Vagina (tissue), 2 donors: Measurements from ENCODE around the gene SLC22A31. TPM values are rescaled to one million over a fixed set of nuclear protein-coding genes. Genes with fewer than 3 reads are reported as not detected.

Source experiments
- DNase-seq, 2 donors: peaks; one replicate each; pipeline ENCODE4 v3.0.0-alpha.2; 2017; ENCODE audit errors: extremely low spot score in 2 of 2
- H3K27ac ChIP-seq: fragments of 200-600 bp; sonication (generic); one replicate; pipeline ENCODE4 v1.5.1; 2019
- H3K27me3 ChIP-seq: fragments of 200-600 bp; sonication (generic); one replicate; pipeline ENCODE4 v1.5.1; 2019
- H3K36me3 ChIP-seq, 2 donors: fragments of 200-600 bp; sonication (generic); one replicate each; pipeline ENCODE4 v1.5.1; 2017 to 2019
- H3K4me1 ChIP-seq: fragments of 200-600 bp; sonication (generic); one replicate; pipeline ENCODE4 v1.5.1; 2019
- H3K4me3 ChIP-seq, 2 donors: fragments of 200-600 bp; sonication (generic); 1 replicate in 1 of 2; 2 replicates in 1 of 2; pipeline ENCODE4 v1.5.1; 2016 to 2019
- H3K9me3 ChIP-seq: fragments of 200-600 bp; sonication (generic); one replicate; pipeline ENCODE4 v1.5.1; 2019
- CTCF ChIP-seq, 3 experiments: fragments of 450-650 bp in 2 of 3; fragments of 200-600 bp in 1 of 3; sonication (generic) in 1 of 3; IDR thresholded peaks; one replicate each; pipeline ENCODE4 v1.5.1; 2017 to 2019; ENCODE audit warnings: antibody characterized with exemption in 3 of 3, mild to moderate bottlenecking in 2 of 3, moderate library complexity in 2 of 3
- POLR2A ChIP-seq, 2 donors: fragments of 450-650 bp; IDR thresholded peaks; one replicate each; pipeline ENCODE4 v1.6.1; 2017; ENCODE audit warnings: antibody characterized with exemption in 2 of 2, mild to moderate bottlenecking in 2 of 2, moderate library complexity in 2 of 2
- POLR2AphosphoS5 ChIP-seq, 2 donors: sonication (generic); formaldehyde crosslinking; IDR thresholded peaks; one replicate each; pipeline ENCODE4 v1.9.0; 2017; ENCODE audit warnings: antibody characterized with exemption in 2 of 2, mild to moderate bottlenecking in 2 of 2, low read depth in 1 of 2; ENCODE audit not compliant: insufficient read depth in 1 of 2
- intact Hi-C: fragments of 100-400 bp; cut with DNase I; formaldehyde crosslinking; loops from one replicate; pipeline ENCODE4 v1.15.1; 2023
- total RNA-seq: library from RNA; depleted of rRNA; stranded (reverse); fragments of >200 nt; gene quantifications from one replicate; pipeline ENCODE4 v1.2.3, GENCODE V29; 2016

SLC22A31 gene
- total RNA-seq, 1 donor from 2014 or later, result not detected

GRCh38 chr16:89237733-89238132 lies 37.4 kb upstream of the SLC22A31 start:
- Histone ChIP-seq H3K9me3 (no peaks in the 10 kb centered on the region), H3K4me1 (peaks cover 13% of the 10 kb centered on the region), H3K27me3 (no peaks in the 10 kb centered on the region), H3K4me3 (no peak overlapping the region), H3K36me3 (peaks cover 0 to 8% of the 10 kb centered on the region in 2 donors), H3K27ac (no peak overlapping the region)
- TF ChIP-seq POLR2AphosphoS5 (IDR thresholded peaks at IDR 0.05; ENCODE audit: insufficient read depth in 1 of 2, low read depth in 1 of 2) (no peak), POLR2A (IDR thresholded peaks at IDR 0.05) (no peak), CTCF (IDR thresholded peaks at IDR 0.05) (no peak)
- DNase-seq, result no peak
- intact Hi-C loops, result no loop called here

- Histone ChIP-seq H3K27me3 (no peaks in the 10 kb centered on the region), H3K4me1 (no peaks in the 10 kb centered on the region), H3K27ac (no peak overlapping the region), H3K9me3 (no peaks in the 10 kb centered on the region), H3K4me3 (no peak overlapping the region), H3K36me3 (peaks cover 0 to 31% of the 10 kb centered on the region in 2 donors)
- intact Hi-C loops, result no loop called here
- DNase-seq, result no peak
- TF ChIP-seq POLR2AphosphoS5 (IDR thresholded peaks at IDR 0.05; ENCODE audit: insufficient read depth in 1 of 2, low read depth in 1 of 2) (no peak), CTCF (IDR thresholded peaks at IDR 0.05) (no peak)
Measured at GRCh38 chr16:89233678-89234490, 33.5 kb upstream of the SLC22A31 start.

- intact Hi-C loops, result no loop called here
- TF ChIP-seq POLR2AphosphoS5 (IDR thresholded peaks at IDR 0.05; ENCODE audit: insufficient read depth in 1 of 2, low read depth in 1 of 2) (no peak), CTCF (IDR thresholded peaks at IDR 0.05) (no peak), POLR2A (IDR thresholded peaks at IDR 0.05) (no peak)
- no peak for DNase-seq
- Histone ChIP-seq H3K9me3 (no peaks in the 10 kb centered on the region), H3K27me3 (no peaks in the 10 kb centered on the region), H3K36me3 (peaks cover 0 to 42% of the 10 kb centered on the region in 2 donors), H3K4me3 (no peak overlapping the region), H3K27ac (no peak overlapping the region), H3K4me1 (no peaks in the 10 kb centered on the region)
Measured at GRCh38 chr16:89232107-89232506, 31.8 kb upstream of the SLC22A31 start.

- Histone ChIP-seq H3K4me3 (no peak overlapping the region), H3K36me3 (peaks cover 0 to 59% of the 10 kb centered on the region in 2 donors), H3K4me1 (no peaks in the 10 kb centered on the region), H3K27ac (no peak overlapping the region), H3K9me3 (no peaks in the 10 kb centered on the region), H3K27me3 (no peaks in the 10 kb centered on the region)
- DNase-seq, result no peak
- intact Hi-C loops, result no loop called here
- TF ChIP-seq POLR2A (IDR thresholded peaks at IDR 0.05) (no peak), CTCF (IDR thresholded peaks at IDR 0.05) (no peak), POLR2AphosphoS5 (IDR thresholded peaks at IDR 0.05; ENCODE audit: insufficient read depth in 1 of 2, low read depth in 1 of 2) (no peak)
Measured at GRCh38 chr16:89230255-89230654, 29.9 kb upstream of the SLC22A31 start.

- Histone ChIP-seq H3K4me1 (no peaks in the 10 kb centered on the region), H3K27ac (no peak overlapping the region), H3K9me3 (no peaks in the 10 kb centered on the region), H3K36me3 (peaks cover 0 to 69% of the 10 kb centered on the region in 2 donors), H3K4me3 (no peak overlapping the region), H3K27me3 (no peaks in the 10 kb centered on the region)
- TF ChIP-seq POLR2AphosphoS5 (IDR thresholded peaks at IDR 0.05; ENCODE audit: insufficient read depth in 1 of 2, low read depth in 1 of 2) (no peak), POLR2A (IDR thresholded peaks at IDR 0.05) (no peak), CTCF (IDR thresholded peaks at IDR 0.05) (no peak)
- intact Hi-C loops, result no loop called here
- no peak for DNase-seq
Measured at GRCh38 chr16:89224665-89225064, 24.3 kb upstream of the SLC22A31 start.
